Measurements from ENCODE around the gene HCN1.
"Not testable (repeated sequence)": the region's sequence is repeated elsewhere in the genome, so short reads cannot be mapped to it uniquely, and the experiment has no call there.

HCN1 gene

GRCh38 chr5:45372629-45373028, 323.6 kb downstream of the HCN1 start:
- TF ChIP-seq ZNF707 (tag by site-specific recombination; IDR thresholded peaks at IDR 0.05) (no peak), ZNF132 (tag by site-specific recombination; IDR thresholded peaks at IDR 0.05; ENCODE audit: borderline replicate concordance) (no peak), AEBP2 (tag by site-specific recombination; IDR thresholded peaks at IDR 0.05; ENCODE audit: borderline replicate concordance) (no peak), ZNF274 (IDR thresholded peaks at IDR 0.05; ENCODE audit: low read length) (no peak), ZNF274 (tag by site-specific recombination; IDR thresholded peaks at IDR 0.05; ENCODE audit: borderline replicate concordance) (no peak), ZFHX2 (tag by site-specific recombination; conservative IDR thresholded peaks at IDR 0.05) (no peak), ZNF48 (tag by site-specific recombination; IDR thresholded peaks at IDR 0.05) (no peak), ZBTB11 (tag by site-specific recombination; conservative IDR thresholded peaks at IDR 0.05; ENCODE audit: low read depth) (no peak), ZNF488 (tag by site-specific recombination; IDR thresholded peaks at IDR 0.05) (no peak), ZNF692 (tag by site-specific recombination; IDR thresholded peaks at IDR 0.05) (no peak), TSHZ1 (tag by site-specific recombination; IDR thresholded peaks at IDR 0.05; ENCODE audit: borderline replicate concordance) (no peak), ZNF202 (tag by site-specific recombination; IDR thresholded peaks at IDR 0.05; ENCODE audit: borderline replicate concordance) (no peak), ZNF785 (tag by site-specific recombination; IDR thresholded peaks at IDR 0.05) (no peak)
- H3K4me3 ChIP-seq (ENCODE audit: low read depth, low read length): no peak overlapping the region
- H3K4me1 ChIP-seq (ENCODE audit: control insufficient read depth, insufficient read depth, low read length): no peaks in the 10 kb centered on the region
- POLR2A ChIA-PET: no interaction called here
- H3K9me3 ChIP-seq (ENCODE audit: control insufficient read depth, insufficient read depth, low read depth, low read length): peaks cover 2% of the 10 kb centered on the region; the same call in 1 of the 2 replicates
- no peak overlapping the region for H3K27ac ChIP-seq (ENCODE audit: extremely low read depth, low read depth, low read length)
- H3K36me3 ChIP-seq (ENCODE audit: control insufficient read depth in 2 of 2, insufficient read depth in 1 of 2, low read length in 2 of 2): no peaks in the 10 kb centered on the region
- CTCF ChIA-PET: no interaction called here

- H3K4me3 ChIP-seq (ENCODE audit: low read depth, low read length); POLR2A ChIA-PET; H3K9me3 ChIP-seq (ENCODE audit: control insufficient read depth, insufficient read depth, low read depth, low read length); CTCF ChIA-PET; H3K36me3 ChIP-seq (ENCODE audit: control insufficient read depth in 2 of 2, insufficient read depth in 1 of 2, low read length in 2 of 2); H3K27ac ChIP-seq (ENCODE audit: extremely low read depth, low read depth, low read length); H3K4me1 ChIP-seq (ENCODE audit: control insufficient read depth, insufficient read depth, low read length): not testable (repeated sequence)
Measured at GRCh38 chr5:45371423-45371822, 324.8 kb downstream of the HCN1 start.
